ENCODE data around the gene NUDT21. TPM values are rescaled to one million over a fixed set of nuclear protein-coding genes. Genes with fewer than 3 reads are reported as not detected.

Gene NUDT21
- total and polyA plus RNA-seq, 4 experiments from 2014 or later: 78.3 to 110 (median 104) TPM

DNA sequence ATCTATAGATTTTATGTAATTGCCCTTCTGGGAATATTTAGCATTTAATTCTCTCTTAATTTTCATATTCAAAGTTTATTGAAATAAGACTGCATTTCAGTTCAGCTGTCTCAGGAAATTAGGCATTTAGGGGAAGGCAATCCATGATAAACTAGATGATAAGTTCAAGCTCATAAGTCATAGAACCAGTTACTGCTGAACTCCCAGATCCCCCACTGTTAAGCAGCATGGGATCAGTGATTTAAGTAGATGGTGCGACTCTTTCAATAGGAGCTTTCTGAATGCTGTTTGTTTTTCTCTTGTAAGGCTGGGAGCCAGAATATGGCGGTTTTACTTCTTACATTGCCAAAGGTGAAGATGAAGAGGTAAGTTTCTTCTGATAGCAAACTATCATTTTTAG is 24.1 kb upstream of the NUDT21 start:
- POLR2A ChIA-PET (ENCODE audit: partially characterized antibody): no interaction called here
- intact Hi-C loops (cut with micrococcal nuclease): no loop called here
- H3K9me3 ChIP-seq (ENCODE audit: control insufficient read depth in 1 of 2, low read length in 2 of 2): no peaks in the 10 kb centered on the region

DNA sequence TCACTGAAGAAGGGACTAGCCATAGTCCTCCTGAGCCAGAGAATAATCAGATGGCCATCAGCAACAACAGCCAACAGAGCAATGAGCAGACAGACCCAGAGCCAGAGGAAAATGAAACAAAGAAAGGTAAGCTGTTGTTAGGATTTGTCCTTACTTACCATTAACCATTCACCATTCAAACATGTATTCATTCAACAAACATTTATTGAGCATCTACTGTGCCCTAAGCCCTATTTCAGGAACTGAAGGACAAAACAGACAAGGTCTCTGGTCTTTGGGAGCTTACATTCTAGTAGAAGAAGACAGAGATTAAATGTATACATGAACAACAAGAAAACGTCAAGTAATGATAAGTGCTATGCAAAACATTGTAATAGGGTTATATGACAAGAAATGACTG is 19.5 kb upstream of the NUDT21 start:
- CTCF ChIA-PET (ENCODE audit: partially characterized antibody): no interaction called here
- intact Hi-C loops (cut with micrococcal nuclease): no loop called here

More for the DNA sequence above, 24.1 kb upstream of the NUDT21 start:
- DNase-seq: no peak
- no peak overlapping the region for H3K4me3 Mint-ChIP-seq
- Histone ChIP-seq H3K36me3 (ENCODE audit: insufficient read depth, low read length) (peaks cover 69% of the 10 kb centered on the region), H3K27me3 (ENCODE audit: insufficient read depth, low read length) (no peaks in the 10 kb centered on the region), H3K27ac (ENCODE audit: low read depth, low read length) (no peak overlapping the region), H3K4me1 (ENCODE audit: insufficient read depth, low read length) (no peaks in the 10 kb centered on the region), H3K4me3 (ENCODE audit: low read length in 2 of 2) (no peak overlapping the region)
- H3K9me3 Mint-ChIP-seq: no peaks in the 10 kb centered on the region
- peaks cover 0 to 12% (median 4%) of the 10 kb centered on the region in 4 donors for H3K4me1 Mint-ChIP-seq
- H3K36me3 Mint-ChIP-seq: peaks cover 42 to 78% of the 10 kb centered on the region in 2 donors
- CTCF ChIA-PET (ENCODE audit: partially characterized antibody): no interaction called here
- peak overlapping the region in 1 of 7 donors; percentile 29 for H3K27ac Mint-ChIP-seq
- H3K27me3 Mint-ChIP-seq: no peaks in the 10 kb centered on the region

DNA sequence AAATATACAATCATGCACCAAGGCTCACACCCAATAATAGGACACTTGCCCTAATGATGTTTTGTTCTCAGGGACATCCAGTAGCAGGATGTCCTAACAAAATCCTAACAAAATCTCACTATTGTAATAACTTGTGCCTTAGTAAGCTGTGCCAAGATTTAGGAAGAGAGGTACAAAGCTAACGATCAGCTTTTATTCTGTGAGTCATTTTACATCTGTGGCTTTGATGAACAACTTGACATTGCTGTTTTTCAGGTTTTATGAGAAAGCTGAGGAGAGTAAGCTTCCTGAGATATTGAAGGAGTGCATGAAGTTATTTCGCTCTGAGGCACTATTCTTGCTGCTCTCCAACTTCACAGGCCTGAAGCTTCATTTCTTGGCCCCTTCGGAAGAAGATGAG is 19.1 kb upstream of the NUDT21 start:
- Histone ChIP-seq H3K4me1 (ENCODE audit: insufficient read depth, low read length) (no peaks in the 10 kb centered on the region), H3K27ac (ENCODE audit: low read depth, low read length) (no peak overlapping the region), H3K4me3 (ENCODE audit: low read length in 2 of 2) (no peak overlapping the region), H3K27me3 (ENCODE audit: insufficient read depth, low read length) (no peaks in the 10 kb centered on the region), H3K9me3 (ENCODE audit: control insufficient read depth in 1 of 2, low read length in 2 of 2) (no peaks in the 10 kb centered on the region), H3K36me3 (ENCODE audit: insufficient read depth, low read length) (peaks cover 77% of the 10 kb centered on the region)
- DNase-seq: no peak
- peak overlapping the region in 2 of 7 donors; percentile 0 to 31 for H3K27ac Mint-ChIP-seq
- H3K4me3 Mint-ChIP-seq: no peak overlapping the region
- ChIA-PET CTCF (ENCODE audit: partially characterized antibody) (no interaction called here), POLR2A (ENCODE audit: partially characterized antibody) (no interaction called here)
- intact Hi-C loops (cut with micrococcal nuclease): no loop called here
- no peaks in the 10 kb centered on the region for H3K9me3 Mint-ChIP-seq
- H3K4me1 Mint-ChIP-seq: peaks cover 0 to 3% (median 2%) of the 10 kb centered on the region in 4 donors
- H3K36me3 Mint-ChIP-seq: peaks cover 54 to 85% of the 10 kb centered on the region in 2 donors
- H3K27me3 Mint-ChIP-seq: no peaks in the 10 kb centered on the region

More for the DNA sequence above, 19.5 kb upstream of the NUDT21 start:
- H3K36me3 Mint-ChIP-seq: peaks cover 54 to 85% of the 10 kb centered on the region in 2 donors
- peaks cover 0 to 3% (median under 1%) of the 10 kb centered on the region in 4 donors for H3K4me1 Mint-ChIP-seq
- DNase-seq: no peak
- H3K27me3 Mint-ChIP-seq: no peaks in the 10 kb centered on the region
- H3K27ac ChIP-seq (ENCODE audit: low read depth, low read length): no peak overlapping the region
- peak overlapping the region in 2 of 7 donors; percentile 0 to 31 for H3K27ac Mint-ChIP-seq
- H3K4me1 ChIP-seq (ENCODE audit: insufficient read depth, low read length): no peaks in the 10 kb centered on the region
- no peaks in the 10 kb centered on the region for H3K9me3 ChIP-seq (ENCODE audit: control insufficient read depth in 1 of 2, low read length in 2 of 2)
- H3K4me3 Mint-ChIP-seq: no peak overlapping the region
- POLR2A ChIA-PET (ENCODE audit: partially characterized antibody): no interaction called here
- H3K9me3 Mint-ChIP-seq: no peaks in the 10 kb centered on the region
- H3K27me3 ChIP-seq (ENCODE audit: insufficient read depth, low read length): no peaks in the 10 kb centered on the region
- peaks cover 77% of the 10 kb centered on the region for H3K36me3 ChIP-seq (ENCODE audit: insufficient read depth, low read length)
- H3K4me3 ChIP-seq (ENCODE audit: low read length in 2 of 2): no peak overlapping the region

DNA sequence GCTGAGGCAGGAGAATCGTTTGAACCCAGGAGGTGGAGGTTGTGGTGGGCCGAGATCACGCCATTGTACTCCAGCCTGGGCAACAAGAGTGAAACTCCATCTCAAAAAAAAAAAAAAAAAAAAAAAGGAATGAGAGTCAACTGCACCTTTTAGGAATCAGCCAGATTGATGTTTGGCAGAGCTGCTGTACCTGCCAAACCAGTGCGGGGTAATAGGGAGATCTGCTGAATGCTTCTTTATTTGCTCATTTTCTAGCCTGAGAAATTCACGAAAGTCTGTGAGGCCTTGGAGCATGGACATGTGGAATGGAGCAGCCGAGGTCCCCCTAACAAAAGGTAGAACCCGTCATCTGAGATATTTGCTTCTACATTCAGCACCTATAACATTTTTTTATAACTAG is 18.6 kb upstream of the NUDT21 start:
- Mint-ChIP-seq H3K27ac (no peak overlapping the region), H3K9me3 (no peaks in the 10 kb centered on the region), H3K27me3 (no peaks in the 10 kb centered on the region), H3K4me1 (peaks cover 0 to 3% (median 2%) of the 10 kb centered on the region in 4 donors), H3K4me3 (no peak overlapping the region), H3K36me3 (peaks cover 54 to 84% of the 10 kb centered on the region in 2 donors)
- H3K27ac ChIP-seq (ENCODE audit: low read depth, low read length): no peak overlapping the region
- no peak overlapping the region for H3K4me3 ChIP-seq (ENCODE audit: low read length in 2 of 2)
- POLR2A ChIA-PET (ENCODE audit: partially characterized antibody): no interaction called here
- intact Hi-C loops (cut with micrococcal nuclease): no loop called here
- H3K4me1 ChIP-seq (ENCODE audit: insufficient read depth, low read length): no peaks in the 10 kb centered on the region
- CTCF ChIA-PET (ENCODE audit: partially characterized antibody): no interaction called here
- DNase-seq: no peak
- H3K27me3 ChIP-seq (ENCODE audit: insufficient read depth, low read length): no peaks in the 10 kb centered on the region
- H3K9me3 ChIP-seq (ENCODE audit: control insufficient read depth in 1 of 2, low read length in 2 of 2): no peaks in the 10 kb centered on the region
- H3K36me3 ChIP-seq (ENCODE audit: insufficient read depth, low read length): peaks cover 73% of the 10 kb centered on the region

DNA sequence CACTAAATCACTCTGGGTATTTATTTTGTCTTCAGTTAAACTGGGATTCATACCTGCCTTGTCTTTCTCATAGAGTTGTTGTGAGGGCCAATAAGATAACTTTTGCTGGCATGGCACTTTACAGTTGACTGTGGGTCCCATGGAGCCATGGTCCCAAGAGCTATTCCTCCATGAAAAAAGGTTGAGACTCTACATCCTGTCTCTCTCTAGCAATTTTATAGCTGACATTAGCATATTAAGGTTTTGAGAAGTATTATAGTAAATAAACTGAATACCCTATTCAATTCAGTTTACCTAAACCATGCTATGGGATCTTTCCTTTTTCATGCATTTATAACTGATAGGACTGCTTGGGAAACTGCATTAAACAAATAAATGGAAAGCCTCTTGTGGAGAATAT is 17.7 kb upstream of the NUDT21 start:
- Mint-ChIP-seq H3K4me1 (peaks cover 0 to 4% (median 2%) of the 10 kb centered on the region in 4 donors), H3K36me3 (peaks cover 61 to 89% of the 10 kb centered on the region in 2 donors), H3K9me3 (no peaks in the 10 kb centered on the region), H3K27me3 (no peaks in the 10 kb centered on the region), H3K27ac (peak overlapping the region in 3 of 7 donors; percentile 36 to 54 (median 37)), H3K4me3 (no peak overlapping the region)
- intact Hi-C loops (cut with micrococcal nuclease): no loop called here
- H3K36me3 ChIP-seq (ENCODE audit: insufficient read depth, low read length): peaks cover 75% of the 10 kb centered on the region
- H3K27me3 ChIP-seq (ENCODE audit: insufficient read depth, low read length): no peaks in the 10 kb centered on the region
- DNase-seq: no peak
- ChIA-PET POLR2A (ENCODE audit: partially characterized antibody) (interaction anchor here (0.9 kb wide), 1 partner anchor 18 kb away, joined by 4 read pairs; the partner anchor contains the start of genes NUDT21 and OGFOD1), CTCF (ENCODE audit: partially characterized antibody) (no interaction called here)
- H3K27ac ChIP-seq (ENCODE audit: low read depth, low read length): no peak overlapping the region
- H3K9me3 ChIP-seq (ENCODE audit: control insufficient read depth in 1 of 2, low read length in 2 of 2): no peaks in the 10 kb centered on the region
- H3K4me3 ChIP-seq (ENCODE audit: low read length in 2 of 2): no peak overlapping the region
- no peaks in the 10 kb centered on the region for H3K4me1 ChIP-seq (ENCODE audit: insufficient read depth, low read length)

DNA sequence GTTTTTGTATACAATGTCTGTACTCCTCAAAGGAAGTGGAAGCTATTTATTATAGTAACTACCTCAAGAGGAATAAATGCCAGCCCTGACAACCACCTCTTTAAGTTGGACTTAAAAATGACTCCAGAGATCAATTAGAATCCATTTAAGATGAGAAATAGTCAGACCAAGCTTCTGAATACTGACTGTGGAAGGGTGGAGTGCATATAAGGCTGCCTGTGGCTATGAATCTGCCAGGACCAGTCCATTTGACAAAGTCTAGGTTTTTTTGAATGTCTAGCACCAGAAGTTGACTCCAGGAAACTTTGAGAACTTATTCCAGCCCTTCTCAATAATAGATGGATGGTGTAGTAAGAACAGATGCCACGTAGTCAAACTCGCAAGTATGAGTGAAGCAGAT is 15.2 kb upstream of the NUDT21 start:
- Histone ChIP-seq H3K36me3 (ENCODE audit: insufficient read depth, low read length) (peaks cover 67% of the 10 kb centered on the region), H3K4me3 (ENCODE audit: low read length in 2 of 2) (no peak overlapping the region), H3K27ac (ENCODE audit: low read depth, low read length) (no peak overlapping the region), H3K4me1 (ENCODE audit: insufficient read depth, low read length) (no peaks in the 10 kb centered on the region), H3K27me3 (ENCODE audit: insufficient read depth, low read length) (no peaks in the 10 kb centered on the region), H3K9me3 (ENCODE audit: control insufficient read depth in 1 of 2, low read length in 2 of 2) (no peaks in the 10 kb centered on the region)
- Mint-ChIP-seq H3K4me1 (peaks cover 0 to 10% (median 3%) of the 10 kb centered on the region in 4 donors), H3K27ac (peak overlapping the region in 3 of 7 donors; percentile 3 to 26 (median 24)), H3K27me3 (no peaks in the 10 kb centered on the region), H3K4me3 (no peak overlapping the region), H3K9me3 (no peaks in the 10 kb centered on the region), H3K36me3 (peaks cover 67 to 85% of the 10 kb centered on the region in 2 donors)
- DNase-seq: no peak
- intact Hi-C loops (cut with micrococcal nuclease): no loop called here
- CTCF ChIA-PET (ENCODE audit: partially characterized antibody): interaction anchor here (0.6 to 0.9 kb wide), 2 partner anchors 15 to 393 kb away, joined by 3 read pairs; partner anchors contain the start of genes NUDT21 and OGFOD1
- POLR2A ChIA-PET (ENCODE audit: partially characterized antibody): interaction anchor here (0.8 to 1.3 kb wide), 2 partner anchors 15 to 235 kb away, joined by 3 read pairs; partner anchors contain the start of genes NUDT21 and OGFOD1

DNA sequence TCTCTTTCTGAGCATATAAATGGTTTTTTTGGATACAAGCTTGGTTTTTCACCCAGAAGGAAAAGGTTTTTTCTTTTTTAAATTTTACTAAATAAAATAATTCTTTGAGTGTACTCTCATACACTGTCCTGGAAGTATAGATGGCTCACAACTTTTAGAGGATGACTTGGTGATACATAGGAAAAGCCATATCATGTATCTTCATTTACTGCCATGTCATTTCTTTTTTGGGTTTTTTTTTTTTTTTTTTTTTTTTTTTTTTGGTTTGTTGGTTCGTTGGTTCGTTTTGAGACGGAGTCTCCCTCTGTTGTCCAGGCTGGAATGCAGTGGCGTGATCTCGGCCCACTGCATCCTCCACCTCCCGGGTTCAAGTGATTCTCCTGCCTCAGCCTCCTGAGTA is 12.0 kb upstream of the NUDT21 start:
- H3K27ac ChIP-seq (ENCODE audit: low read depth, low read length): no peak overlapping the region
- intact Hi-C loops (cut with micrococcal nuclease): no loop called here
- no peaks in the 10 kb centered on the region for H3K27me3 ChIP-seq (ENCODE audit: insufficient read depth, low read length)
- no peak overlapping the region for H3K4me3 ChIP-seq (ENCODE audit: low read length in 2 of 2)
- H3K36me3 ChIP-seq (ENCODE audit: insufficient read depth, low read length): peaks cover 53% of the 10 kb centered on the region
- Mint-ChIP-seq H3K4me3 (no peak overlapping the region), H3K27ac (no peak overlapping the region), H3K27me3 (no peaks in the 10 kb centered on the region), H3K9me3 (no peaks in the 10 kb centered on the region), H3K36me3 (peaks cover 55 to 81% of the 10 kb centered on the region in 2 donors), H3K4me1 (peaks cover 0 to 9% (median 4%) of the 10 kb centered on the region in 4 donors)
- no peaks in the 10 kb centered on the region for H3K4me1 ChIP-seq (ENCODE audit: insufficient read depth, low read length)
- no peak for DNase-seq
- ChIA-PET POLR2A (ENCODE audit: partially characterized antibody) (no interaction called here), CTCF (ENCODE audit: partially characterized antibody) (no interaction called here)
- H3K9me3 ChIP-seq (ENCODE audit: control insufficient read depth in 1 of 2, low read length in 2 of 2): no peaks in the 10 kb centered on the region
